GM18867 (cell line): ENCODE results near the gene SEMA3B.
"Not testable (repeated sequence)": the region's sequence is repeated elsewhere in the genome, so short reads cannot be mapped to it uniquely, and the experiment has no call there.

Experiments
- ATAC-seq: cut with Tn5 transposase; IDR thresholded peaks from one replicate; pipeline ENCODE4 v1.9.1; 2021; ENCODE audit warnings: mild to moderate bottlenecking, moderate library complexity; ENCODE audit not compliant: unreplicated experiment

SEMA3B gene

DNA sequence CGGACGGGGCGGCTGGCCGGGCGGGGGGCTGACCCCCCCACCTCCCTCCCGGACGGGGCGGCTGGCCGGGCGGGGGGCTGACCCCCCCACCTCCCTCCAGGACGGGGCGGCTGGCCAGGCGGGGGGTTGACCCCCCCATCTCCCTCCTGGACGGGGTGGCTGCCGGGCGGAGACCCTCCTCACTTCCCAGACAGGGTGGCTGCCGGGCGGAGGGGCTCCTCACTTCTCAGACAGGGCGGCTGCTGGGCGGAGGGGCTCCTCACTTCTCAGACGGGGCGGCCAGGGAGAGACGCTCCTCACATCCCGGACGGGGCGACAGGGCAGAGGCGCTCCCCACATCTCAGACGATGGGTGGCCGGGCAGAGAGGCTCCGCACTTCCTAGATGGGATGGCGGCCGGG, 43.1 kb downstream of the SEMA3B start:
- not testable (repeated sequence) for ATAC-seq

- ATAC-seq, result no peak
Observed at GRCh38 chr3:50314342-50314741, 45.4 kb downstream of the SEMA3B start.

DNA sequence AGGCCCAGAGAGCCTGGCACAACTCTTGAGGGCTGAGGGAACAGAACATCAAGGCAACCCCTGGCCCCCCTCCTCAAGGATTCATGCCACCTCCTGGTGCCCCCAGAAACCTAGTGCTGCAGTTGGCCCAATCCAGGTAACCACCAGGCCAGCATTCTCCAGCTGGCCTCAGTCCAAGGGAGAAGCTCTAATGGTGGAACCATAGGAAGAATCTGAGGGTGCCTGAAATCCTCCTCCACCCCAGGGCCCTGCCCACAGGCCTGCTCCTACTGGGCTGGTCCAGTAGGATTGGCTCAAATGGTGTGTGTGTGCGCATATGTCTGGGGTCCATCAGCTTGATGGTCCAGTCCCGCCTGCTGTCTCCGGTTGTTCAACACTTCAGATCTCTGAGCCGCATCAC, 45.9 kb downstream of the SEMA3B start:
- ATAC-seq, result no peak

DNA sequence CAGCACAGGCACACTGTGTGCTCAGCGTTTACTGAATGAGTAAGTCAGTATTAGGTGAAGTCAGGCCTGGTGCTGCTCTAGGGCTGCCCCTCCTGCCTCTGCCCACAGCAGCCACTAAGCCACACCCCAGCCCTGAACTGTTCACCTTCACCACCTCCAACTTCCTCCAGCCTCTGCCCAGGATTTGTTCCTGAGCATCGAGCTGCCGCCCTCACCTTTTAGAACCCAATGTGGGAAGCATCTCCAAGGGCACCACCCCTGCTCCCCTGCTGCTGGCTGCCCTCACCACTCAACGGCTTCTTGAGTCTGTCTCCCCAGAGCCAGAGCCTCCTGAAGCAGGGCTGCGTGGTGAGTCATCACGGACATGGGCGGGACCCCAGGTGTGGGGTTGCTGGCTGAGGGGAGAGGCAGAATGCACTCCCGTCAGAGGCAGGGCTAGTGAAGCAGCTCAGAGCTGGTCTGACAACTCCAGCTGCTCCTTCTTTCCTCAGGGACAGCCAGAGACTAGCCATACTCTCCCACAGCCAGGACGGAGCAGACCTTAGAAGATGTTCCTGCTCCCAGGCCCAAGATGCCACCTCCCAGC, 47.8 kb downstream of the SEMA3B start:
- no peak for ATAC-seq

DNA sequence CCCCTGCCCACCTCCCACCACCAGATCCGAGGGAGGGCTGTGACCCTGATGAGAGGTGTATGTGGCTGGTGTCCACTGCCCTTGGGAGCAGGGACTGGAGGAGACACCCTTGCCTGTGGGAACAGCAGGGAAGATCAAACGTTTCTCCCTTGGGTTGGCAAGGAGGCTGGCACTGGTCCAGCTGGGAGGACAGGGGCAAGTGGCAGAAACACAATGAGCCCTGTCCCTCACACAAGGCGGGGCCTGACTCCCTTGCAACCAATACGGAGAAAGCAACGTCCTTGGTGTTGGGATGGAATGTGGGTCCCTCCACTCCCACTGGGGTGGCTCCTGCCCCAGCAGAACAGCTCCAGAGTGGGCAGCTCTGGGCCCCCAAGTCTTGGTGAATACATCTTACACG, 48.4 kb downstream of the SEMA3B start:
- ATAC-seq, result no peak

GRCh38 chr3:50318163-50318562, 49.2 kb downstream of the SEMA3B start:
- no peak for ATAC-seq

GRCh38 chr3:50318615-50319014, 49.7 kb downstream of the SEMA3B start:
- no peak for ATAC-seq

- no peak for ATAC-seq
Observed at GRCh38 chr3:50319181-50319893, 50.4 kb downstream of the SEMA3B start.

DNA sequence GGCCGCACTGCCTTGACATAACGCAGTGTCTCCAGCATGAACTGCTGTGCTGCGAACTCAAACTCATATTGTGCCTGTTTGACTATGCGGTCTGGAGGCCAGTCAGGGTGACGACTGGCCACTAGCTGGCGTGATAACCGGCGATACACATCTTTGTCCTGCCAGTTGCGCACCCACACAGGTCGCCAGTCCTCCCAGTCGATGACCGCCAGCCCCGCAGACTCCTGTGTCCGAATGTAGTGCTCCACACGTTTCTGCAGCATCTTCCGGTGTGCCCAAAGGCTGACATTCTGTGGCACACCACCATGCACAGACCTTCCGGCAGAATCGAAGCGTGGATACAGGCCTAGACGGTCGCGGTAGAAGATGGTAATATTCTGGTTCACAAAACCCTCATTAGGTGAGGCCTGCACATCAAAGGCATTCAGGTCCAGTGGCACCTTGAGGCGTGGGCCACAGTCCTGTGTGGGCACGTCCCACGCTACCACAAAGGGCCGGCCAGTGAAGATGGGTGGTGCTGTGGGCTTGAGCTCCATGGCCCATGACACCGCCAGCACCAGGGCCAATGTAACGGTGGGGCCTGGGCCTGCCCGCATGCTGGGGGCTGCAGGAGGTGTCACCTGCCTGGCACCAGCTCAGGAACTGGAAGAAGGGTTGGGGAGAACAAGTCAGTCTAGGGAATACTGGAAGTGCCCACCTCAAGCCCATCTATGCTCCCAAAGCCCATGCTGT, 51.1 kb downstream of the SEMA3B start:
- ATAC-seq, result no peak

GRCh38 chr3:50320853-50321335, 51.9 kb downstream of the SEMA3B start:
- peak; percentile 50 for ATAC-seq

- ATAC-seq, result peak; percentile 78
Observed at GRCh38 chr3:50321336-50322114, 52.6 kb downstream of the SEMA3B start.

DNA sequence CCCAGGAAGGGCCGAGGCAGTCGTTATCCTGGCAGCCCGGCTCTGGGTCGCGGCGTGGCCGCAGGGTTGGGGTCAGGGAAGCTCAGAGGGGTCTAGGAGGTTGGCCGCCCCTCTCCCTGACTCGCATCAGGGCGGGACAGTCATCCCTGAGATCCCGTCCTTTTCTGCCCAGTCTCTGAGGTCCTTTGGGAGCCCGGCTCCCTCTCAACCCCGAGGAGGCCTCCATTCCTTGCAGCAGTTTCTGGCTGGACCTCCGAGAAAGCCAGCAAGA, 53.1 kb downstream of the SEMA3B start:
- ATAC-seq, result no peak

- ATAC-seq, result no peak
Observed at GRCh38 chr3:50322386-50323091, 53.6 kb downstream of the SEMA3B start, which contains the start of gene HYAL2. Gene HYAL2 (minus strand): TSS chr3:50322745. CDS start chr3:50320489, 2,256 bp downstream.

DNA sequence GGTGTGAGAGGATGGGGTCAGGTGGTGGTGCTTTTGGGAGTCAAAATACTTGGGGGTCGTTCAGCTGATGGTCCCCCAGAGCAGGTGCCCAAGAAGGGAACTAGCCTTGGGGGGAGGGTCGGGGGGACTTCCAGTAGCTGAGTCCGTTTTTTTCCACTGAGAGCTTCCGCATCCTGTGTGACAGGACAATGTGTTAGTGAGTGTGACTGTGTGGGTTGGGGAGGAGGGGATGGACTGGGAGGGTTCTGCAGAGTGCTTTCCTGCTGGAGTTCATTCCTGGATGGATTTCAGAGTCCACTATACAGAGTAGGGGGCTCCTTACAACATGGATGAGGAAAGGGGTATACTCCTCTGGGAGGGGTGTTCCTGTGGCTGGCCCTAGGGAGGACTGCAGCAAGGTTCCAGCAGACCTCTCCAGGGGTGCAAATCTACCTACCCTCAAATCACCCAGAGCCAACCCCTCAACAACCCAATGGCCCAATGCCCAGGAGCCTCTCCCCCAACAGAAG, 54.2 kb downstream of the SEMA3B start:
- ATAC-seq, result no peak

DNA sequence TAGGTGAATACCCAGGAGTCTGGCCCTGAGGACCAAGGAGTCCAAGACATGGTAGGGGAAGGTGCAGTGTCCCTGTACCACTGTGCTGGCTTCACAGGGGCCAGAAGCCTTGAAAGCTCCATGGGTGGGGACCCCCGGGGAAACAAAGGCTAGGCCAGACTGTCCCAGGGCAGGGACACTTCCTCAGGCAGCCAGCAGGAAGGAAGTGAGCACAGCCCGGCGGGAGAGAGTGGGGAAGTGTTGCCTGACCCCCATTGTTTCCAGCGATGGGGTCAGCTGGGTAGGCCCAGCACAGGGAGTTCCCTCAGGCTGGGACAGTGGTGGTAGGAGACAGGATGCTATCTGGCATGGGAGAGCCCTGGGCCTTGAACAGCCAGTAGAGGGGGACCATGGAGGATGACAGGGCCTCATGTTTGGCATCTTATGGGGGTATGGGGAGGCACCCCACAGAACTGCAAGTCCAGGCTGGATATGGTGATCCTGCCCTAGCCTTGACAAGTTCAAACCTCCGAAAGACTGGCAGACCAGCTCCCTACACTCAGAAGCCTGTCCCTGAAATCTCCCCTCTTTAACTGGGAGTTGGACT, 54.8 kb downstream of the SEMA3B start:
- no peak for ATAC-seq

DNA sequence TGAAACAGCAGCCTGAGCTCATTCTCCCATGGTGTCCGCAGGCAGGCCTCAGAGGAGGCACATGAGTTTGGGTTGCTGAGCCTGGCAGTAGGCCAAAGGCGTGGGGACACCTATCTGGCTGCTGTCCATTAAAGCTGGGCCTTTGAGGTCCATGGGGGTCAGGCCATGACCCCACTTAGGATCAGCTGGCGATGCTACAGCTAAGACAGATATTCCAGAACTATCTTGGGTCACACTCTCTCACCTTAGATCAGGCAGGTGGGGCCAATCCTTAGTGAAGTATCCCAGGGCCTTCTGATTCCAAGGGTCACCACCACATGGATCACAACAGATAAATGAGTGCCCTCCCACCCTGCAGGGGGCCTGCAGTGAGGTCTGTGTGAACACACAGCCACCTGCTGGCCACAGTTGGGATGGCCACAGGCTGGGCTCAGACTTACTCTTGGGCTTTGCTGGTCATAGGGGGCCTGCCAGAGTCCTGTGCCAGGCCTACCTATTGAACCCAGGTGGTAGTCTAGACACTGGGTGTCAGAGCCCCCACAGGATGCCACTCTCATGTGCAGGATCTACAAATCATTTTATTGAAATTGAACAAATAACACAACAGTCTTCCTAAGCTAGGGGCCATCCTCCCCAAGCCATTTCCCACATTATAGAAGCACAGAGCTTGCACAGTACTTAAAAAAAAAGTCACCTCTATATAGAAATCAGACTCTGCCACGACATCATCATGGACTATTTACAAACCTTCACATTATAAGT, 55.6 kb downstream of the SEMA3B start:
- no peak for ATAC-seq

DNA sequence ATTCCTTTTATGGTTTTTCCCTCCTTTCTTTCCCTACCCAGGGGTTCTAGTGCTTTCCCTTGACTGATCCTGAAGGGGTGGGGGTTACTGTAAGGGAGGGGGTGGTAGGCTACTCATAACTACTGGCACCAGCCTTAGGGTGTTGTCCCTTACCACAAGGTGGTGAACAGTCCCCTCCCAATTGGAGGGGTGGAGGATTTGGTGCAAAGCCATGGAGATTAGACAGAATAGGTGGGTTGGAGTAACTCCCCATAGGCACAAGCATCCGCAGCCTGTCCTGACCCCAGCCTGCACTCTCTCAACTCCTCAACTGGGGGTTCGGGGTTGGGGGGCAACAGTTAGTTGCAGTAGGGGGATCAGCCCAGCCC, 56.1 kb downstream of the SEMA3B start:
- no peak for ATAC-seq

DNA sequence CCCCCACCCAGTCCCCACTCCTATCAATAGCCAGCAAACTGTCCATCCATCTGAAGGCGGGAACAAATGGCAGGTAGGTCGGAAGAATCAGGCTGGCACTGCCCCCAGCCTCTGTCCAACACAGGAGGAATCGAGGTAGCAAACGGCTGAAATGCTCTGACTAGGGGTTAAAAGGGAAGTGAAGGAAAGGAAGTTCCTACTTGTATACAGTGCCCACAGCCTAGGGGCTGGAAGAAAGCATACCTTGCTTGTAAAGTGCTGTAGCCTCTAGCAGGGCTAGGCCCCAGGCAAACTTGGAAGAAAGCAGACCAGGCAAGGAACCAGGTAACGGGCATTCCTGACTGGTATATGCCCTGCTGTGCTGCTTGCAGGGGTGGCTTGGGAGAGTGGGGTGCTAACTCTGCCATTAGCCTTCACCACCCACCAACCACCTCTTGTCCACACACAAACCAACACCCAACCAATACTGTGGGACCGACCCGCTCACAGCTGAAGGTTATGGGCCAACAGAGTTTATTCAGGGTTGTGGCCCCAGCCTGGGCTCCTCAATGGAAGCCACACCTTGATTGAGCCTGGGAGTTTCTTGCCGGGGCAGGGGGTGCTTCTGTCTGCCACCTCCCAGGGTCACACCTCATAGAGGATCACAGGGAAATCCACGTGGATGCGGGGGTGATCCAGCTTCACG, 56.7 kb downstream of the SEMA3B start:
- ATAC-seq, result no peak

DNA sequence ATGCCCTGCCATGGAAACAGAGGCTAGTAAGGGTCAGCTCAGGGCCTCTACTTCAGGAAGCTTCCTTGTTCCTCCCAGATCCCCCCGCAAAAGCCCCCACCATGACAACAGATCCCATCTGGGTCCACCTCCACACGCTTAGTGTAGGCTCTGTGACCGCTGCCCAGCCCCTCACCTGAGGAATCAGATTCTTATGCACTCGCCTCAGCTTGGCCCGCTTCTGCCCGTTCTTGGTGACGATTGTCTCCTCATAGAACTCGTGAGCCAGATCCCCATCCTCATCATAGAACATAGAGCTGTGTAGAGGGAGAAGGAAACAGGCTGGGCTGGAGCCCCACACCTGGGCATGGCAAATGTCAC, 57.2 kb downstream of the SEMA3B start:
- no peak for ATAC-seq
